GM10266 (cell line): ENCODE measurements around the gene ARHGAP45.

Source experiments
- DNase-seq: peaks from one replicate; pipeline ENCODE4 v3.0.0; 2012; ENCODE audit errors: extremely low spot score
- TF ChIP-seq, protein P1 (sequence below): IDR thresholded peaks from 2 replicates; pipeline ENCODE4 v1.5.1; 2012; ENCODE audit warnings: mild to moderate bottlenecking, low read depth; ENCODE audit not compliant: control insufficient read depth, insufficient read depth; ENCODE audit errors: missing control alignments

The ARHGAP45 gene

DNA sequence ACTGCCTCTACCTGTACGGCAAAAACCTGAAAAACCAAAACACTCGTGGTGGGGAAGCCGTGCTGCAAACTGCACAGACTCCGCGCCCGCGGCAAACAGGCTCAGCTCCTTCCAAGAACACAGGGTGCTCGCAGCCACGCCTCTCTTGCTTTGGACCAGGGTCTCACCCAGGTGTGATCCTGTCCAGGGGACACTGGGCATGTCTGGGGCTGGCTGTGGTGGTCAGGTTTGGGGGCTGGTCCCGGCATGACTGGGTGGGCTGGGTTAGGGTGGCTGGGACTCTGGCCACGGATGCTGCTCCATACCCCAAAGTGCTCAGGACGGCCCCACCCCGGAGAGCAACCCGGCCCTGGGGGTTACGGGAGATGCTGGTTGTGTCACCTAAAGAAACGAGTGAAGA is 50.7 kb downstream of the ARHGAP45 start:
- TF ChIP-seq, protein P1, sequence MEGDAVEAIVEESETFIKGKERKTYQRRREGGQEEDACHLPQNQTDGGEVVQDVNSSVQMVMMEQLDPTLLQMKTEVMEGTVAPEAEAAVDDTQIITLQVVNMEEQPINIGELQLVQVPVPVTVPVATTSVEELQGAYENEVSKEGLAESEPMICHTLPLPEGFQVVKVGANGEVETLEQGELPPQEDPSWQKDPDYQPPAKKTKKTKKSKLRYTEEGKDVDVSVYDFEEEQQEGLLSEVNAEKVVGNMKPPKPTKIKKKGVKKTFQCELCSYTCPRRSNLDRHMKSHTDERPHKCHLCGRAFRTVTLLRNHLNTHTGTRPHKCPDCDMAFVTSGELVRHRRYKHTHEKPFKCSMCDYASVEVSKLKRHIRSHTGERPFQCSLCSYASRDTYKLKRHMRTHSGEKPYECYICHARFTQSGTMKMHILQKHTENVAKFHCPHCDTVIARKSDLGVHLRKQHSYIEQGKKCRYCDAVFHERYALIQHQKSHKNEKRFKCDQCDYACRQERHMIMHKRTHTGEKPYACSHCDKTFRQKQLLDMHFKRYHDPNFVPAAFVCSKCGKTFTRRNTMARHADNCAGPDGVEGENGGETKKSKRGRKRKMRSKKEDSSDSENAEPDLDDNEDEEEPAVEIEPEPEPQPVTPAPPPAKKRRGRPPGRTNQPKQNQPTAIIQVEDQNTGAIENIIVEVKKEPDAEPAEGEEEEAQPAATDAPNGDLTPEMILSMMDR: no peak
- no peak for DNase-seq

DNA sequence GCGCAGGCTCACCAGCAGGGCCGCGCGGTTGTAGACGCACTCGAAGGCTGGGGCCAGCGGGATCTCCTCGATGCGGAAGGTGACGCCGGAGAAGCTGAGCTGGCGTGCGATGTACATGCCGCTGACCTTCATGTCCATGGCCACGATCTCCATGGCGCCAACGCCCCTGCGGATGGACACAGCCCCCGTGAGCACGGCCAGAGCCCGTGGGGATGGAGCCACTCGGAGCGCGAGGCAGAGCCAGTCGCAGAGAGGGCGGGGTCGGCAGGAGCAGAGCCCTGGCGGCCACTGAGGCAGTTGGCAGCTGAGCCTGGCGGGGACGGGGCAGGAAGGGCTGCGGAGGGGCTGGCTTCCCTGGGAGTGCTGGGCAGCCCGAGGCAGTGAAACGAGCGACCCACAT is 52.0 kb downstream of the ARHGAP45 start:
- TF ChIP-seq, protein P1: no peak
- no peak for DNase-seq

DNA sequence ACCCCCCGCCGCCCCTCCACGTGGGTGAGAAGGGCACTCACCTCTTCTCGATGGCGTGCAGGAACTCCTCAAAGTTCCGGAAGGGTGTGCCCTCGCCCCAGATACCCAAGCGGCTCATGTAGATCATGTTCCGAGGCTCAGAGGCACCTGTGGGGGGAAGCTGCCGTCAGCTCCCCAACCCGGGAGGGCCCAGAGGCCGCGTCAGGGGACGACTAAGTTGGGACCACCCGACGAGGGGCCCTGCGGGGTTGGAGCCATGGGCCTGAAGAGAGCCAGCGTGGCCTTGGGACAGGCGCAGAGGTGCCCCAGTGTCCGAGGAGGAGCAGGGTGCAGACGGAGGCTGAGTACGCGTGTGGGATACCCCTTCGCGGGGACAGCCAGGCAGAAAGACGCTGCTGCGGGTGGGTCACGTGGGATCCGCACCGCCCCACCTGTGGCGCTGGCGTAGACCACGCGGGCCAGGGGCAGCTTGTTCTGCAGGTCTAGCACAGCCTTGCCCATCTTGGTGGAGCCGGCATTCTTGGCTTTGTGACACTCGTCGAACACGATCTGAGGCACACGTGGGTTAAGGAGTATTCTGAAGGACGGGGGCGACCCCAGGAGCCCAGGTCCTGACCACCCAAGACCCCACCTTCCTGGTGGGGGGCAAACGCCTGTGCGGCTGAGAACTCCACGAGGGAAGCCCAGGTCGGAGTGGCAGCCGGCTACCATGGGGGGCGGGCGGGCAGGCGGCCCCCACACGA is 52.7 kb downstream of the ARHGAP45 start:
- TF ChIP-seq, protein P1: no peak
- no peak for DNase-seq

DNA sequence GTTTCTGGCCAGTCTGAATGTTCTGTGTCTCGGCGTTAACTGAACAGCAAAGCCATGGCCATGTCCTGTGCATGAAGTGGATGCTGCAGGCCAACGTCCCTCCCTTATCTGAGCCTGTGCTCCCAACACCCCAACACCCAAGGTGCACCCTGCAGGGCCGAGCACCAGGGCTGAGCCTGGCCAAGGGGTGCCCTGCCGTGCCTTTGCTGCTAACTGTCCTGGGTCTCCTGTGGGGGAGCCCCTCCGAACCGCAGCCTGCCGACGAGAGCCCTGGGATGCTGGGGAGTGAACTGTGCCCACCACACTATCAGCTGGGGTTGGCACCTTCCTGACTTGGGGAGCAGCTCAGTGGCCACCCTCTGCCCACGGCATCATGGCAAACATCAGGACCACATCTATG is 54.4 kb downstream of the ARHGAP45 start:
- no peak for DNase-seq
- TF ChIP-seq, protein P1: no peak

DNA sequence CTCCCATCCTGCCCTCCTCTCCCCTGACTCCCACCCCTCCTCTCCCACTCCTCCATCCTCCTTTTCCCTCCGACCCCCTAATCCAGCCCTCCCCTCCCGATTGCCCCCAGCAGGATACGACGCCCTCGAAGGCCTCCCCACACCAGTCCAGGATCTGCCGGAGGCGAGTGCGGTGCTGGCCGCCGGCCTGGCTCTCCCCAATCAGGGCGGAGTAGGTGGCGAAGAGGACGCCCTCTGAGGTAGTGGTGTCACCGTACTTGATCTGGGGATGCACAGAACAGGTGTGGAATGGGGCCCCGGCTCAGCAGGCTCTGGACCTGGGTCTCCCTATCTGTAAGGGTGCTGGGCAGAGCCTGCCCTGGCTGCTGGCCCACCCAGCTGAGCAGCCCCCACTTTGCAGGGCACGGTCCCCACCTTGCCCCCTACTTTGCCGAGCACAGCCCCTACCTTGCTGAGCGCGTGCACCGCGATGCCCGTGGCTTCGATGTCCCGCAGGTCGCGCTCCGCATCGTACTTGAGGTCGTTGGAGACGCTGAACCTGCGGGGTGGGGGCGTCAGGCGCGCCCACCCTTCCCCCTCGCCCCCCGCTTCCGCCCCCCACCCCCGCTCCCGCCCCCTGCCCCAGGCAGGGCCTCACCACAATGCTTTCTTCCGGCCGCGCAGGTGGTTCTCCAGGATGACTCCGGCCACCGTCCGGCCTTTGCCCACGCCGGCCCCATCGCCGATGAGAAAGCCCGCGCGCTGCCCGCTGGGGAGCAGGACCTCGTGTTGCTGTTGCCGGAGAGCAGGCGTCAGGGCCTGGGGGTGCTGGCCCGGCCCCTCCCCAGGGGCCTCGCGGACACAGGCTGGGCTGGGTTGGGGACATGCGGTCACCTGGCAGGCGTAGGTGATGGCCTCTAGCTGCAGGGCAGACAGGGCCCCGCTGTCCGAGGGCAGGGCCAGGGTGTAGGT is 55.3 kb downstream of the ARHGAP45 start:
- TF ChIP-seq, protein P1: no peak
- DNase-seq: no peak

DNA sequence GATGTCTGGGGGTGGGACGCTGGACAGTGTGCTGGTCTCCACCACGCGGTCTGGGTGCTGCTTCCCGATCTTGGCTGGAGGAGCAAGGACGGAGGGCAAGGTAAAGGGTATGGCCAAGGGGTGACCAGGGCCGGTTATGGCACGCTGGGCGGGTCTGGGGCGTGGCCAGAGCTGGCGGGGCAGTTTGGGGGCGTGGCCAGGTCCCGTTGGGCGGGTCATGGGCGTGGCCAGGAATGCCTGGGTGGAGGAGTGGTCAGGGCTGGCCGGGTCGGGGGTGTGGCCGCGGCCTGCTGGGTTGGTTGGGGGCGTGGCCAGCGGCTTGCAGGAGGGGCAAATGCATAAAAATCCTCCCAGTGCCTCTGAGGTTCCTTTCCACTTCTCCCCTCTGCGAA is 56.0 kb downstream of the ARHGAP45 start:
- TF ChIP-seq, protein P1: no peak
- peak; percentile 94 for DNase-seq
